Right lobe of liver (tissue), 6 donors: ENCODE measurements around the gene OR2M3. TPM values are rescaled to one million over a fixed set of nuclear protein-coding genes. Genes with fewer than 3 reads are reported as not detected.
A peak's percentile ranks its signal among the peaks of the same experiment; 100 is the strongest.
"Not testable (repeated sequence)": the region's sequence is repeated elsewhere in the genome, so short reads cannot be mapped to it uniquely, and the experiment has no call there.

Source experiments
- ATAC-seq, 4 donors: fragments of 200-7000 bp; cut with Tn5 transposase; one replicate each; pipeline ENCODE4 v1.9.1; 2020; ENCODE audit warnings: mild to moderate bottlenecking in 4 of 4, moderate library complexity in 4 of 4
- DNase-seq, 3 donors: peaks; one replicate each; pipeline ENCODE4 v3.0.0-alpha.2; 2020
- H3K27ac ChIP-seq, 3 donors: fragments of 200-600 bp; one replicate each; pipeline ENCODE4 v1.8.0; 2022
- H3K27me3 ChIP-seq, 2 donors: fragments of 200-600 bp; one replicate each; pipeline ENCODE4 v1.8.0; 2022
- H3K36me3 ChIP-seq, 4 donors: fragments of 200-600 bp; sonication (generic) in 1 of 4; one replicate each; pipeline versions ENCODE4 v1.5.1 to v1.8.0; 2017 to 2022; ENCODE audit warnings: control low read depth in 1 of 4
- H3K4me1 ChIP-seq, 4 donors: fragments of 200-600 bp; sonication (generic) in 1 of 4; one replicate each; pipeline versions ENCODE4 v1.5.1 to v1.8.0; 2017 to 2022; ENCODE audit warnings: control low read depth in 1 of 4
- H3K4me3 ChIP-seq, 3 donors: fragments of 200-600 bp; one replicate each; pipeline ENCODE4 v1.8.0; 2022
- H3K9me3 ChIP-seq, 4 donors: fragments of 200-600 bp; sonication (generic) in 1 of 4; one replicate each; pipeline versions ENCODE4 v1.5.1 to v1.8.0; 2017 to 2022; ENCODE audit warnings: control low read depth in 1 of 4
- CTCF ChIP-seq, 4 donors: fragments of 200-600 bp in 3 of 4; fragments of 450-650 bp in 1 of 4; IDR thresholded peaks; one replicate each; pipeline versions ENCODE4 v1.5.1 to v1.8.0; 2016 to 2022; ENCODE audit warnings: antibody characterized with exemption in 4 of 4, mild to moderate bottlenecking in 2 of 4
- POLR2A ChIP-seq: fragments of 450-650 bp; IDR thresholded peaks from one replicate; pipeline ENCODE4 v1.6.1; 2017; ENCODE audit warnings: antibody characterized with exemption, mild to moderate bottlenecking
- WGBS: methylation state at CpG from one replicate; pipeline ENCODE4 v1.1.6; 2018; ENCODE audit warnings: low coverage, low lambda C conversion rate; ENCODE audit not compliant: insufficient coverage; ENCODE audit errors: missing lambda C conversion rate; 5-methylcytosine and 5-hydroxymethylcytosine counted together
- intact Hi-C, 2 donors: fragments of 100-400 bp; cut with DNase I; formaldehyde crosslinking; loops; one replicate each; pipeline versions ENCODE4 v1.11.2 to v1.14.1; 2022
- total RNA-seq, 6 experiments: library from RNA; depleted of rRNA in 2 of 6; stranded (reverse); fragments of >200 nt in 2 of 6; fragmentation: NEBNext Ultra II Directional in 3 of 6; extraction: Animal tissue kit (Norgen Biotek cat#: 25700) in 3 of 6; gene quantifications; one replicate each; pipeline versions ENCODE4 v1.1.0 to v1.2.4, GENCODE V29; 2016 to 2023
- donor health status: DM: no; HTN: yes; CAD: no.
- donor health status: DM: no; HTN: no; CAD: no.
- donor health status: DM: no; HTN: no; CAD: no.
- donor health status: DM: no; HTN: yes; CAD: no.
- donor health status: DM: no; HTN: yes; CAD: no.

OR2M3 gene
- total RNA-seq, 6 experiments from 2014 or later: not detected

GRCh38 chr1:248231117-248231516 lies 34.1 kb downstream of the OR2M3 start, which contains the start of gene OR2M4:
Gene OR2M4 (plus strand): TSS chr1:248231417. CDS start chr1:248238929, 7,512 bp downstream.
- Histone ChIP-seq H3K4me3 (no peak within 1 kb of the TSS), H3K27ac (no peak within 1 kb of the TSS), H3K27me3 (no peaks in the 10 kb centered on the region), H3K4me1 (no peaks in the 10 kb centered on the region), H3K36me3 (no peaks in the 10 kb centered on the region), H3K9me3 (no peaks in the 10 kb centered on the region)
- intact Hi-C loops: no loop called here
- no peak for TF ChIP-seq POLR2A
- no peak for TF ChIP-seq CTCF (IDR thresholded peaks at IDR 0.05)
- 26% methylated on average over 2 of the region's 2 CpGs for WGBS
- ATAC-seq: no peak
- DNase-seq: no peak

- Histone ChIP-seq H3K27ac (no peak overlapping the region), H3K4me1 (no peaks in the 10 kb centered on the region), H3K36me3 (no peaks in the 10 kb centered on the region), H3K9me3 (no peaks in the 10 kb centered on the region), H3K4me3 (no peak overlapping the region), H3K27me3 (no peaks in the 10 kb centered on the region)
- WGBS: 81% methylated on average over 9 of the region's 9 CpGs
- intact Hi-C loops: no loop called here
- ATAC-seq (no peak), DNase-seq (no peak)
- no peak for TF ChIP-seq CTCF (IDR thresholded peaks at IDR 0.05)
- no peak for TF ChIP-seq POLR2A
Measured at GRCh38 chr1:248239478-248239877, 42.4 kb downstream of the OR2M3 start.

GRCh38 chr1:248243204-248243603 lies 46.1 kb downstream of the OR2M3 start:
- H3K4me3 ChIP-seq: no peak overlapping the region
- peak; percentile 55 to 68 (median 62) for ATAC-seq
- H3K36me3 ChIP-seq: no peaks in the 10 kb centered on the region

GRCh38 chr1:248259309-248259708 lies 62.2 kb downstream of the OR2M3 start:
- intact Hi-C loops, H3K36me3 ChIP-seq, H3K4me3 ChIP-seq, H3K4me1 ChIP-seq, DNase-seq, H3K27ac ChIP-seq, ATAC-seq, H3K9me3 ChIP-seq, H3K27me3 ChIP-seq: not testable (repeated sequence)
- 41% methylated on average over 1 of the region's 1 CpG for WGBS

More at GRCh38 chr1:248243204-248243603, 46.1 kb downstream of the OR2M3 start:
- Histone ChIP-seq H3K9me3 (no peaks in the 10 kb centered on the region), H3K4me1 (no peaks in the 10 kb centered on the region), H3K27me3 (no peaks in the 10 kb centered on the region), H3K27ac (no peak overlapping the region)
- DNase-seq: no peak
- TF ChIP-seq POLR2A (no peak), CTCF (IDR thresholded peaks at IDR 0.05) (peak; percentile 35 to 70 (median 58))
- WGBS: 7% methylated on average over 14 of the region's 14 CpGs
- intact Hi-C loops: no loop called here

Other genes starting within 250 kb of the OR2M3 start
- gene OR2L8, start 248.4 kb upstream of the OR2M3 start, total RNA-seq: not detected
- not detected for gene OR2AK2, start 232.0 kb upstream of the OR2M3 start, total RNA-seq
- gene OR2L5, start 183.6 kb upstream of the OR2M3 start, total RNA-seq: not detected
- under 1 TPM in 1 of 6 experiments, not detected in 5; 0.17 TPM for gene OR2L2, start 167.2 kb upstream of the OR2M3 start, total RNA-seq
- gene OR2L3, start 150.4 kb upstream of the OR2M3 start, total RNA-seq: not detected
- gene OR2L13, start 102.1 kb upstream of the OR2M3 start, total RNA-seq: not detected
- gene OR2M5, start 52.1 kb upstream of the OR2M3 start, total RNA-seq: not detected
- not detected for gene OR2M2, start 22.4 kb upstream of the OR2M3 start, total RNA-seq
- gene OR2M4, start 34.2 kb downstream of the OR2M3 start, total RNA-seq: not detected
- gene OR2T33, start 80.7 kb downstream of the OR2M3 start, total RNA-seq: not detected
- not detected for gene OR2T12, start 106.2 kb downstream of the OR2M3 start, total RNA-seq
- gene OR2M7, start 127.3 kb downstream of the OR2M3 start, total RNA-seq: not detected
- not detected for gene OR14C36, start 151.5 kb downstream of the OR2M3 start, total RNA-seq
- not detected for gene OR2T4, start 164.4 kb downstream of the OR2M3 start, total RNA-seq
- gene OR2T6, start 178.5 kb downstream of the OR2M3 start, total RNA-seq: not detected
- gene OR2T1, start 205.8 kb downstream of the OR2M3 start, total RNA-seq: not detected
- gene OR2T2, start 248.4 kb downstream of the OR2M3 start, total RNA-seq: not detected